ENCODE data around the gene SYT3. TPM values are rescaled to one million over a fixed set of nuclear protein-coding genes. Genes with fewer than 3 reads are reported as not detected.

SYT3 gene, protein sequence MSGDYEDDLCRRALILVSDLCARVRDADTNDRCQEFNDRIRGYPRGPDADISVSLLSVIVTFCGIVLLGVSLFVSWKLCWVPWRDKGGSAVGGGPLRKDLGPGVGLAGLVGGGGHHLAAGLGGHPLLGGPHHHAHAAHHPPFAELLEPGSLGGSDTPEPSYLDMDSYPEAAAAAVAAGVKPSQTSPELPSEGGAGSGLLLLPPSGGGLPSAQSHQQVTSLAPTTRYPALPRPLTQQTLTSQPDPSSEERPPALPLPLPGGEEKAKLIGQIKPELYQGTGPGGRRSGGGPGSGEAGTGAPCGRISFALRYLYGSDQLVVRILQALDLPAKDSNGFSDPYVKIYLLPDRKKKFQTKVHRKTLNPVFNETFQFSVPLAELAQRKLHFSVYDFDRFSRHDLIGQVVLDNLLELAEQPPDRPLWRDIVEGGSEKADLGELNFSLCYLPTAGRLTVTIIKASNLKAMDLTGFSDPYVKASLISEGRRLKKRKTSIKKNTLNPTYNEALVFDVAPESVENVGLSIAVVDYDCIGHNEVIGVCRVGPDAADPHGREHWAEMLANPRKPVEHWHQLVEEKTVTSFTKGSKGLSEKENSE
- total RNA-seq = 1 to 10 TPM in 1 of 4 donors, under 1 TPM in 3; 0.43 to 1.0 (median 0.67) TPM
- 0.25 TPM for polyA plus RNA-seq
- long read RNA-seq, donor 1, transcript SYT3-206 (11 exons, 2,463 nt) = major isoform, 5 of 6 reads
- long read RNA-seq, donor 1, partial matches to known transcripts = 1 of 6 reads
- long read RNA-seq, donor 1, other reads (novel, unspliced or antisense) = 0 of 6 reads
- long read RNA-seq, donor 2, partial matches to known transcripts = 1 of 4 reads
- long read RNA-seq, donor 2, other reads (novel, unspliced or antisense) = 1 of 4 reads
- long read RNA-seq, donor 3, transcript SYT3-206 (11 exons, 2,463 nt) = major isoform, 6 of 8 reads
- long read RNA-seq, donor 3, partial matches to known transcripts = 0 of 8 reads
- long read RNA-seq, donor 3, other reads (novel, unspliced or antisense) = 2 of 8 reads
- long read RNA-seq, donor 4 = 0 reads

GRCh38 chr19:50639121-50640112 lies at the start of gene SYT3:
TSS of gene SYT3 (minus strand) at chr19:50639881. CDS start at chr19:50637411, 2,470 bp downstream.
- H3K4me1 ChIP-seq (ENCODE audit: control insufficient read depth, insufficient read depth, low read length) = no peaks in the 10 kb centered on the region
- ATAC-seq (peak; percentile 87 to 91), DNase-seq (peak; percentile 71 to 82 (median 79))
- peak within 1 kb of the TSS; percentile 45 for H3K4me3 ChIP-seq (ENCODE audit: low read length)
- intact Hi-C loops (cut with DNase I) = no loop called here
- no peaks in the 10 kb centered on the region for H3K9me3 ChIP-seq (ENCODE audit: control insufficient read depth, low read length)
- WGBS = 2% methylated on average over 75 of the region's 76 CpGs
- no peak within 1 kb of the TSS for H3K27ac ChIP-seq (ENCODE audit: low read length)
- H3K27me3 ChIP-seq (ENCODE audit: control insufficient read depth, insufficient read depth) = no peaks in the 10 kb centered on the region

DNA sequence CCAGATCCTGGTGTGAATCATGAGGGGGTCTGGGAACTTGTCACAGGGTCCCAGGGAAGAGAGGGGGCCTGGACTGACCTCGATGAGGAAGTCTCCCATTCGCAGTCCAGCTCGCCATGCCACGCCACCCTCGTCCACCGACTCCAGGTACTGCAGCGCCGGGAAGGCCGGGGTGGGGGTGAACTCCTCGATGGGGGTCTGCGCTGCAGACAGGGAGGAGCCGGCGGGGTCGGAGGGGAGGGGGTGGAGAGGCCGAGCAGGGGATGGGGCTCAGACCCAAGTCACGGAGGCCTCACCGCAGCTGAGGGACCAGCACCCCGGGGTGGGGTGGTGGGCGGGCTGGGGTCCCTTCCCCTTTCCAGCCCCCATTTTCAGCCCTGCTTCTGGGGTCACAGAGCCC lies 49.1 kb upstream of the SYT3 start:
- intact Hi-C loops (cut with DNase I) = no loop called here
- WGBS = 69% methylated on average over 19 of the region's 19 CpGs
- ATAC-seq = no peak

GRCh38 chr19:50686310-50687032 lies 46.8 kb upstream of the SYT3 start:
- DNase-seq (no peak), ATAC-seq (peak in 1 of 2 donors; percentile 32)
- no peaks in the 10 kb centered on the region for H3K9me3 ChIP-seq (ENCODE audit: control insufficient read depth, low read length)
- intact Hi-C loops (cut with DNase I) = no loop called here
- 31% methylated on average over 50 of the region's 50 CpGs for WGBS
- no peaks in the 10 kb centered on the region for H3K4me1 ChIP-seq (ENCODE audit: control insufficient read depth, insufficient read depth, low read length)
- no peak overlapping the region for H3K4me3 ChIP-seq (ENCODE audit: low read length)
- no peak overlapping the region for H3K27ac ChIP-seq (ENCODE audit: low read length)
- no peaks in the 10 kb centered on the region for H3K27me3 ChIP-seq (ENCODE audit: control insufficient read depth, insufficient read depth)

More for the DNA sequence above, 49.1 kb upstream of the SYT3 start:
- Histone ChIP-seq H3K27me3 (ENCODE audit: control insufficient read depth, insufficient read depth) (no peaks in the 10 kb centered on the region), H3K9me3 (ENCODE audit: control insufficient read depth, low read length) (no peaks in the 10 kb centered on the region), H3K4me3 (ENCODE audit: low read length) (no peak overlapping the region), H3K4me1 (ENCODE audit: control insufficient read depth, insufficient read depth, low read length) (no peaks in the 10 kb centered on the region), H3K27ac (ENCODE audit: low read length) (no peak overlapping the region)
- DNase-seq = no peak

DNA sequence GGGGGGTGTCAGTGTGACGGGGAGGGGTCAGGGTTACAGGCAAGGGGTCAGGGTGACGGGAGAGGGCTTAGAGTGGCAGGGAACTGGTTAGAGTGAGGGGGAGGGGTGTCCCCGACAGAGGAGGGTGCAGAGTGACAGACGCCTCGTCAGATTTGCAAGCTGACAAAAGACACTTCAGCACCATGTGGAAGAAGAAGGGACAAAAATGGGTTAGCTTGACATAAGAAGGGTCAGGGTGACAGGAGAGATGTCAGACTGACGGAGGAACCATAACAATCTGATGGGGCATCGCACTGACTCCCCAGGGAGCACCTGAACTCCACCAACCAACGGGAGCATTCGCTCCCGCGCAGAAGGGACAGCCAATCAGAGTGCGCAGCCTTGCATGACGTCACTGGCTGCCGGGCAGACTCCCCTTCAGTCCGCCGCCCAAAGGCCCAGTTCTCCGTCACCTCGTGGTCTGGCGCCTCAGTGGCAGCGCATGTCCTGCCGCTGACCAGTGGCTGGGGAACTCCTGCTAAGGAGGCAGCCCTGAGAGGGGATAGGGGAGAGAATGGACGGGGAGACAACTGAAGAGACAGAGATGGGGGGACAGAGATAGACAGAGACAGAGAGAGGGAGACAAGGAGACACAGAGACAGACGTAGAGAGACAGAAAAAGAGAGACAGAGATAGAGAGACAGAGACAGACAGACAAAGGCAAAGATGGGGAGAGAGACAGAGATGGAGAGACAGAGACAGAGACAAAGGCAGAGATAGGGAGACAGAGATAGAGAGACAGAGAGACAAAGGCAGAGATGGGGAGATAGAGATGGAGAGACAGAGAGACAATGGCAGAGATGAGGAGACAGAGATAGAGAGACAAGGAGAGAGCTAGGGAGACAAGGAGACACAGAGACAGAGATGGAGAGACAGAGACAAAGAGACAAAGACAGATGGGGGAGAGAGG lies 39.8 kb upstream of the SYT3 start:
- Histone ChIP-seq H3K27me3 (ENCODE audit: control insufficient read depth, insufficient read depth) (no peaks in the 10 kb centered on the region), H3K4me1 (ENCODE audit: control insufficient read depth, insufficient read depth, low read length) (no peaks in the 10 kb centered on the region), H3K27ac (ENCODE audit: low read length) (no peak overlapping the region), H3K4me3 (ENCODE audit: low read length) (no peak overlapping the region), H3K9me3 (ENCODE audit: control insufficient read depth, low read length) (no peaks in the 10 kb centered on the region)
- ATAC-seq (peak; percentile 92 to 96), DNase-seq (peak; percentile 76 to 91 (median 91))
- 9% methylated on average over 23 of the region's 23 CpGs for WGBS
- intact Hi-C loops (cut with DNase I) = no loop called here

DNA sequence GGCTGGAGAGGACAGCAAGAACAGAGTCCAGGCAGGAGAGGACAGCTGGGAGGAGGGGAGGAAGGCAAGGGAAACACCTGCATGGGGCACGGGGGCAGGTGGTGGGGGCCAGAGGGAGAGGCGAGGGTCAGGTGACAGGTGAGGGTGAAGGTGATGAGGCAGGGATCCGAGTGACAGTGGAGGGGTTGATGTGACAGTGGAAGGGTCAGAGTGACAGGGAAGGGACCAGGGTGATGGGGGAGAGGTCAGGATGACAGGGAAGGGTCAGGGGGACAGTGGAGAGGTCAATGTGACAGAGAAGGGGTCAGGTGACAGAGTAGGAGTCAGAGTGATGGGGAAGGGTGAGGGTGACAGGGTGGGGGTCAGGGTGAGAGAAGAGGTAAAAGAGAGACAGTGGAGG lies 38.6 kb upstream of the SYT3 start:
- Histone ChIP-seq H3K9me3 (ENCODE audit: control insufficient read depth, low read length) (no peaks in the 10 kb centered on the region), H3K4me1 (ENCODE audit: control insufficient read depth, insufficient read depth, low read length) (no peaks in the 10 kb centered on the region), H3K27ac (ENCODE audit: low read length) (no peak overlapping the region), H3K27me3 (ENCODE audit: control insufficient read depth, insufficient read depth) (no peaks in the 10 kb centered on the region), H3K4me3 (ENCODE audit: low read length) (no peak overlapping the region)
- DNase-seq (no peak), ATAC-seq (no peak)
- 48% methylated on average over 3 of the region's 3 CpGs for WGBS
- intact Hi-C loops (cut with DNase I) = no loop called here

GRCh38 chr19:50677636-50678035 lies 38.0 kb upstream of the SYT3 start:
- no peaks in the 10 kb centered on the region for H3K27me3 ChIP-seq (ENCODE audit: control insufficient read depth, insufficient read depth)
- no peak overlapping the region for H3K27ac ChIP-seq (ENCODE audit: low read length)
- intact Hi-C loops (cut with DNase I) = no loop called here
- DNase-seq (no peak), ATAC-seq (no peak)
- 57% methylated on average over 5 of the region's 5 CpGs for WGBS
- H3K9me3 ChIP-seq (ENCODE audit: control insufficient read depth, low read length) = no peaks in the 10 kb centered on the region
- H3K4me3 ChIP-seq (ENCODE audit: low read length) = no peak overlapping the region
- H3K4me1 ChIP-seq (ENCODE audit: control insufficient read depth, insufficient read depth, low read length) = no peaks in the 10 kb centered on the region

DNA sequence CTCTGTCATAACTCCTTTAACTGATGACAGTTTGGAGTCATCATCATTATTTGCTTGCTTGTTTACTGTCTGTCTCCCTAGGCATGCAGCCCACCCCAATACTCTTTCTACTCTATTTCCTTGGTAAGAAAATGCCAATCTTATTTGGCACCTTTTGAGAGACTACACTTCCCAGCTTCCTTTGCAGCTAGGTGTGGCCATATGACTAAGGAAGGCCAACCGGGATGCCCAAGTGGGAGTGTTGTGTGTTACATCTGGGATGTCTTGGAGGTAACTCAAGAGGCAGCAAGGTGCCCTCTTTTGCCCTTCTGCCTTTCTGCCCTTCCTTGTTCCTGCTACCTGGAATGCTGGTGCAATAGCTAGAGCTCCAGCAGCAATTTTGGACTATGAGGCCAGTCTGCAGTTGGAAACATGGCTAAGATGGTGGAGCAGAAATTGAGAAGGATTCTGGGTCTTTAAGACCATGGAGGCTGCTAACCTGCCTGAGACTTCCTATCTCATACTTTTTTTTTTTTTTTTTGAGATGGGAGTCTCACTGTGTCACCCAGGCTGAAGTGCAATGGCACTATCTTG lies 37.0 kb upstream of the SYT3 start:
- no peak for DNase-seq
- intact Hi-C loops (cut with DNase I) = no loop called here
- no peak overlapping the region for H3K4me3 ChIP-seq (ENCODE audit: low read length)
- WGBS = 68% methylated on average over 1 of the region's 1 CpG
- H3K9me3 ChIP-seq (ENCODE audit: control insufficient read depth, low read length) = no peaks in the 10 kb centered on the region
- H3K27ac ChIP-seq (ENCODE audit: low read length) = no peak overlapping the region
- H3K4me1 ChIP-seq (ENCODE audit: control insufficient read depth, insufficient read depth, low read length) = no peaks in the 10 kb centered on the region
- no peak for ATAC-seq
- H3K27me3 ChIP-seq (ENCODE audit: control insufficient read depth, insufficient read depth) = no peaks in the 10 kb centered on the region

DNA sequence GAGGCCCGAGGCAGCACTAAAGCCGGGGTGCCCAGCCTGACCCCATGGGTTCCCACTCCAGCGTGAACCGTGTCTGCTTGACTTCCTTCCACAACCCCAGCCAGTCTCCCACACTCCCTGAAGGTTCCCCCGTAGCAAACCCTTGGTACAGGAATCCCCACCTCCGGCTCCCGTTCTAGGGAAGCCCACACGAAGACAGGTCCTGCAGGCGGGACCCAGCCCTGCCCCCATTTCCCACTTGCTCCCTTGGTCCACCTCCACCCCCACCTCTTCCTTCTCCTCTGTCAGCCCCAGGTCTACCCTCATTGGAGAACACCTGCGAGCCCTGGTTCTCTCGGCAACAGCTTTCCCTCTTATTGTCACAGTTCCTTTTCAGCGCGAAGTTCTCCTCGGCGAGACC lies 33.4 kb upstream of the SYT3 start:
- 28% methylated on average over 15 of the region's 15 CpGs for WGBS
- DNase-seq (no peak), ATAC-seq (peak in 1 of 2 donors; percentile 25)
- Histone ChIP-seq H3K27me3 (ENCODE audit: control insufficient read depth, insufficient read depth) (no peaks in the 10 kb centered on the region), H3K27ac (ENCODE audit: low read length) (no peak overlapping the region), H3K4me1 (ENCODE audit: control insufficient read depth, insufficient read depth, low read length) (no peaks in the 10 kb centered on the region), H3K4me3 (ENCODE audit: low read length) (no peak overlapping the region), H3K9me3 (ENCODE audit: control insufficient read depth, low read length) (no peaks in the 10 kb centered on the region)
- intact Hi-C loops (cut with DNase I) = no loop called here

DNA sequence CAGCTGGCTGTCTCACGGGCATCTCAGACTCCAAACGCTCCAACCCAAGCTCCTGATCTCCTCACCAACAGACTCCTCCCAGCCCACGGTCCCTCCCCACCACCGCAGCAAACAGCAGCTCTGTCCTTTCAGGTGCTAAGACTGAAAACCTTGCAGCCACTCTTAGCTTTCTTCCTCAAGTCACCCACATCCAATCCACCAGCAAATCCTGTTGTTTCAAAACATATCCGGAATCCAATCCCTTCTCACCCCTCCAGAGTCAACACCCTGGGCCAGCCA lies 30.4 kb upstream of the SYT3 start:
- H3K4me3 ChIP-seq (ENCODE audit: low read length) = no peak overlapping the region
- no peaks in the 10 kb centered on the region for H3K4me1 ChIP-seq (ENCODE audit: control insufficient read depth, insufficient read depth, low read length)
- WGBS = 39% methylated on average over 5 of the region's 5 CpGs
- no peaks in the 10 kb centered on the region for H3K9me3 ChIP-seq (ENCODE audit: control insufficient read depth, low read length)
- intact Hi-C loops (cut with DNase I) = no loop called here
- DNase-seq (no peak), ATAC-seq (no peak)
- H3K27me3 ChIP-seq (ENCODE audit: control insufficient read depth, insufficient read depth) = no peaks in the 10 kb centered on the region
- H3K27ac ChIP-seq (ENCODE audit: low read length) = no peak overlapping the region

All from right cardiac atrium (tissue), 5 donors.